Ramos (cell line): ENCODE data around the gene SVOP.
"Not testable (repeated sequence)": the region's sequence is repeated elsewhere in the genome, so short reads cannot be mapped to it uniquely, and the experiment has no call there.

Experiments
- in situ Hi-C: fragments of 300-500 bp; cut with MboI; formaldehyde crosslinking; loops from one replicate; pipeline ENCODE4 v1.14.3; 2022; ENCODE audit warnings: low sequenced_read_pairs; ENCODE audit not compliant: unreplicated experiment

Gene SVOP

GRCh38 chr12:108905725-108906124, 115.1 kb downstream of the SVOP start:
- in situ Hi-C loops = no loop called here

- in situ Hi-C loops = no loop called here
Measured at GRCh38 chr12:108899145-108899544, 121.7 kb downstream of the SVOP start.

GRCh38 chr12:108896817-108897216, 124.1 kb downstream of the SVOP start:
- in situ Hi-C loops = no loop called here

- in situ Hi-C loops = no loop called here
Measured at GRCh38 chr12:108896336-108896735, 124.5 kb downstream of the SVOP start.

GRCh38 chr12:108895220-108895802, 125.6 kb downstream of the SVOP start:
- in situ Hi-C loops = no loop called here

- in situ Hi-C loops = no loop called here
Measured at GRCh38 chr12:108890208-108890607, 130.7 kb downstream of the SVOP start.

GRCh38 chr12:108888031-108888430, 132.8 kb downstream of the SVOP start:
- in situ Hi-C loops = loop anchor here (5.0 kb wide), 1 partner anchor 204 kb away; the partner anchor contains the start of gene ALKBH2

- in situ Hi-C loops = loop anchor here (5.0 kb wide), 1 partner anchor 205 kb away; the partner anchor contains the start of gene ALKBH2
Measured at GRCh38 chr12:108886873-108887629, 133.8 kb downstream of the SVOP start.

GRCh38 chr12:108884116-108885012, 136.5 kb downstream of the SVOP start:
- in situ Hi-C loops = loop anchor here (5.0 kb wide), 1 partner anchor 208 kb away; the partner anchor contains the start of gene ALKBH2

GRCh38 chr12:108881953-108882352, 138.9 kb downstream of the SVOP start:
- in situ Hi-C loops = no loop called here

- in situ Hi-C loops = no loop called here
Measured at GRCh38 chr12:108879615-108880254, 141.1 kb downstream of the SVOP start, which contains the start of gene DAO. Gene DAO, plus strand, starts transcription at chr12:108880092. Its CDS starts 4,915 bp downstream, at chr12:108885007.

- in situ Hi-C loops = no loop called here
Measured at GRCh38 chr12:108876550-108876949, 144.3 kb downstream of the SVOP start.

- in situ Hi-C loops = no loop called here
Measured at GRCh38 chr12:108875682-108876361, 145.0 kb downstream of the SVOP start.

- in situ Hi-C loops = no loop called here
Measured at GRCh38 chr12:108875280-108875679, 145.6 kb downstream of the SVOP start.

- in situ Hi-C loops = no loop called here
Measured at GRCh38 chr12:108868781-108869180, 152.1 kb downstream of the SVOP start.

- in situ Hi-C loops = not testable (repeated sequence)
Measured at GRCh38 chr12:108866083-108866482, 154.8 kb downstream of the SVOP start.

- in situ Hi-C loops = no loop called here
Measured at GRCh38 chr12:108865169-108865568, 155.7 kb downstream of the SVOP start.

- in situ Hi-C loops = no loop called here
Measured at GRCh38 chr12:108862588-108862959, 158.3 kb downstream of the SVOP start.

- in situ Hi-C loops = no loop called here
Measured at GRCh38 chr12:108861878-108862587, 158.8 kb downstream of the SVOP start.
